Uterus (tissue), 4 donors: ENCODE data around the gene RETREG3. TPM values are rescaled to one million over a fixed set of nuclear protein-coding genes. Genes with fewer than 3 reads are reported as not detected.

Source experiments
- DNase-seq, 2 donors: peaks; one replicate each; pipeline ENCODE4 v3.0.0-alpha.2; 2019 to 2020
- H3K27ac ChIP-seq, 2 donors: fragments of 200-600 bp; sonication (generic); 1 replicate in 1 of 2; 2 replicates in 1 of 2; pipeline ENCODE4 v1.5.1; 2016 to 2018
- H3K27me3 ChIP-seq, 2 donors: fragments of 200-600 bp; sonication (generic); one replicate each; pipeline ENCODE4 v1.5.1; 2018 to 2019; ENCODE audit warnings: control low read depth in 1 of 2
- H3K36me3 ChIP-seq, 2 donors: fragments of 200-600 bp; sonication (generic); one replicate each; pipeline ENCODE4 v1.5.1; 2019; ENCODE audit warnings: control low read depth in 1 of 2
- H3K4me1 ChIP-seq, 2 donors: fragments of 200-600 bp; sonication (generic); one replicate each; pipeline ENCODE4 v1.5.1; 2018 to 2019; ENCODE audit warnings: control low read depth in 1 of 2
- H3K4me3 ChIP-seq, 2 donors: fragments of 200-600 bp; sonication (generic); 1 replicate in 1 of 2; 2 replicates in 1 of 2; pipeline ENCODE4 v1.5.1; 2018 to 2019; ENCODE audit warnings: mild to moderate bottlenecking in 1 of 2
- H3K9me3 ChIP-seq, 2 donors: fragments of 200-600 bp; sonication (generic); one replicate each; pipeline ENCODE4 v1.5.1; 2019; ENCODE audit warnings: control low read depth in 1 of 2
- POLR2A ChIP-seq, 2 donors: fragments of 450-650 bp; IDR thresholded peaks; one replicate each; pipeline ENCODE4 v1.6.1; 2016; ENCODE audit warnings: antibody characterized with exemption in 2 of 2, mild to moderate bottlenecking in 1 of 2, moderate library complexity in 1 of 2
- intact Hi-C: fragments of 100-400 bp; cut with DNase I; formaldehyde crosslinking; loops from one replicate; pipeline ENCODE4 v1.15.1; 2023; ENCODE audit warnings: low total_unique reads
- total RNA-seq, 4 donors: library from RNA; depleted of rRNA in 3 of 4; stranded (reverse); fragments of >200 nt in 3 of 4; gene quantifications; one replicate each; pipeline versions ENCODE4 v1.1.0 to v1.2.4, GENCODE V29; 2014 to 2023
- TF ChIP-seq, protein P1 (sequence below), 4 experiments: fragments of 200-600 bp in 2 of 4; fragments of 450-650 bp in 2 of 4; sonication (generic) in 2 of 4; IDR thresholded peaks; one replicate each; pipeline ENCODE4 v1.5.1; 2016 to 2019; ENCODE audit warnings: antibody characterized with exemption in 4 of 4, mild to moderate bottlenecking in 2 of 4, moderate library complexity in 1 of 4
- donor health status: DM: yes; HTN: yes; CAD: no.

RETREG3 gene
- total RNA-seq, 4 donors from 2014 or later = 12.6 to 72.7 (median 46.3) TPM

DNA sequence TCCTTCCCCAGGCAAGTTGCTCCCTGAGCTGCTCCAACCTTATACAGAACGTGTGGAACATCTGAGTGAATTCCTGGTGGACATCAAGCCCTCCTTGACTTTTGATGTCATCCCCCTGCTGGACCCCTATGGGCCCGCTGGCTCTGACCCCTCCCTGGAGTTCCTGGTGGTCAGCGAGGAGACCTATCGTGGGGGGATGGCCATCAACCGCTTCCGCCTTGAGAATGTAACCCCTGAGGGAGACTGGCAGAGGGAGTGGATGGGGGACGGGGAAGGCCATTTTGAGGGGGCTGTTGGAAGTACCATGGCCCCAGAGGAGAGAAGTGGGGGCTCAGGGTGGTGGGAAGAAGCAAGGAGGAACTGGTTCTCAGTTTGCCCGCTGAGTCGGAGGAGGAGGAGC is 45.2 kb downstream of the RETREG3 start:
- Histone ChIP-seq H3K4me3 (no peak overlapping the region), H3K27ac (no peak overlapping the region), H3K4me1 (peaks cover 11 to 18% of the 10 kb centered on the region in 2 donors), H3K36me3 (no peaks in the 10 kb centered on the region), H3K27me3 (no peaks in the 10 kb centered on the region), H3K9me3 (no peaks in the 10 kb centered on the region)
- TF ChIP-seq, protein P1, sequence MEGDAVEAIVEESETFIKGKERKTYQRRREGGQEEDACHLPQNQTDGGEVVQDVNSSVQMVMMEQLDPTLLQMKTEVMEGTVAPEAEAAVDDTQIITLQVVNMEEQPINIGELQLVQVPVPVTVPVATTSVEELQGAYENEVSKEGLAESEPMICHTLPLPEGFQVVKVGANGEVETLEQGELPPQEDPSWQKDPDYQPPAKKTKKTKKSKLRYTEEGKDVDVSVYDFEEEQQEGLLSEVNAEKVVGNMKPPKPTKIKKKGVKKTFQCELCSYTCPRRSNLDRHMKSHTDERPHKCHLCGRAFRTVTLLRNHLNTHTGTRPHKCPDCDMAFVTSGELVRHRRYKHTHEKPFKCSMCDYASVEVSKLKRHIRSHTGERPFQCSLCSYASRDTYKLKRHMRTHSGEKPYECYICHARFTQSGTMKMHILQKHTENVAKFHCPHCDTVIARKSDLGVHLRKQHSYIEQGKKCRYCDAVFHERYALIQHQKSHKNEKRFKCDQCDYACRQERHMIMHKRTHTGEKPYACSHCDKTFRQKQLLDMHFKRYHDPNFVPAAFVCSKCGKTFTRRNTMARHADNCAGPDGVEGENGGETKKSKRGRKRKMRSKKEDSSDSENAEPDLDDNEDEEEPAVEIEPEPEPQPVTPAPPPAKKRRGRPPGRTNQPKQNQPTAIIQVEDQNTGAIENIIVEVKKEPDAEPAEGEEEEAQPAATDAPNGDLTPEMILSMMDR (IDR thresholded peaks at IDR 0.05) = no peak
- no peak for TF ChIP-seq POLR2A (IDR thresholded peaks at IDR 0.05)
- intact Hi-C loops = no loop called here
- no peak for DNase-seq

DNA sequence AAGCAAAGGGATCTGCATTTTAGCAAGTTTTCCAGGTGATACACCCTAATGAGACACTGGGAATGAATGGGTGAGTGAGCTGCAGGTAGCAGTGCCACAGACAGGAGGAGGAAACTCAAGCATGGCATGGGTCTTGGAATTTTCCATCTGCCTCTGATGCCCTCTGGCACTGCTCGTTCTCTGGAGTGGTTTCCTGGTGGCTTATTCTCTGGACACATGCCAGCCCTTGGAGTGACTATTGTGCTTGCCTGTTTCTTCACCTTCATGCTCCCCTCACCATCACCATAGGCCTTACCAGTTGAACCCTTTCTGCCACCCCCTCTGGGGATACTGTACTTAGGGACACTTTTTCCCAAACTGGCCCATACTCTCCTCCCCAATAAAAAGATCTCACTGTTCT is 45.6 kb downstream of the RETREG3 start:
- Histone ChIP-seq H3K9me3 (no peaks in the 10 kb centered on the region), H3K4me1 (peaks cover 11 to 18% of the 10 kb centered on the region in 2 donors), H3K27ac (no peak overlapping the region), H3K36me3 (no peaks in the 10 kb centered on the region), H3K4me3 (peak overlapping the region in 1 of 2 donors; percentile 69), H3K27me3 (no peaks in the 10 kb centered on the region)
- intact Hi-C loops = no loop called here
- DNase-seq = no peak
- TF ChIP-seq, protein P1 (IDR thresholded peaks at IDR 0.05) = no peak
- TF ChIP-seq POLR2A (IDR thresholded peaks at IDR 0.05) = no peak

DNA sequence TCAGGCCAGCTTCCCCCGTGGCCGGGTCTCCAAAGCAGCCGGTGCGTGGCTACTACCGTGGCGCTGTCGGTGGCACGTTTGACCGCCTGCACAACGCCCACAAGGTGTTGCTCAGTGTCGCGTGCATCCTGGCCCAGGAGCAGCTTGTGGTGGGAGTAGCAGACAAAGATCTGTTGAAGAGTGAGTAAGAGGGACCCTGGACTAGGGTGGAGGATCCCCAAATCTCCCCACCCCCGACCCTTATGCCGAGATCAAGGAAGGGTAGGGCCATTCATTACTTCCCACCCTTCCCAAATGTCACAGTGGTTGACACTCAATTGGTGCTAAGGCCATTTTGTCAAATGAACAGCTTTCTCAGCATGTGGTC is 46.0 kb downstream of the RETREG3 start:
- no peaks in the 10 kb centered on the region for H3K27me3 ChIP-seq
- DNase-seq = no peak
- no peaks in the 10 kb centered on the region for H3K36me3 ChIP-seq
- H3K9me3 ChIP-seq = no peaks in the 10 kb centered on the region
- H3K4me3 ChIP-seq = peak overlapping the region; percentile 69 to 73
- intact Hi-C loops = no loop called here
- peaks cover 11 to 18% of the 10 kb centered on the region in 2 donors for H3K4me1 ChIP-seq
- TF ChIP-seq, protein P1 (IDR thresholded peaks at IDR 0.05) = no peak
- no peak for TF ChIP-seq POLR2A (IDR thresholded peaks at IDR 0.05)
- H3K27ac ChIP-seq = peak overlapping the region in 1 of 2 donors; percentile 85

GRCh38 chr17:42562388-42563142 is 46.6 kb downstream of the RETREG3 start:
- Histone ChIP-seq H3K4me3 (peak overlapping the region; percentile 69 to 73), H3K27me3 (no peaks in the 10 kb centered on the region), H3K27ac (peak overlapping the region; percentile 74 to 85), H3K36me3 (no peaks in the 10 kb centered on the region), H3K4me1 (peaks cover 11 to 18% of the 10 kb centered on the region in 2 donors), H3K9me3 (no peaks in the 10 kb centered on the region)
- intact Hi-C loops = no loop called here
- TF ChIP-seq POLR2A (IDR thresholded peaks at IDR 0.05) = no peak
- TF ChIP-seq, protein P1 (IDR thresholded peaks at IDR 0.05) = no peak
- DNase-seq = peak in 1 of 2 donors; percentile 39

DNA sequence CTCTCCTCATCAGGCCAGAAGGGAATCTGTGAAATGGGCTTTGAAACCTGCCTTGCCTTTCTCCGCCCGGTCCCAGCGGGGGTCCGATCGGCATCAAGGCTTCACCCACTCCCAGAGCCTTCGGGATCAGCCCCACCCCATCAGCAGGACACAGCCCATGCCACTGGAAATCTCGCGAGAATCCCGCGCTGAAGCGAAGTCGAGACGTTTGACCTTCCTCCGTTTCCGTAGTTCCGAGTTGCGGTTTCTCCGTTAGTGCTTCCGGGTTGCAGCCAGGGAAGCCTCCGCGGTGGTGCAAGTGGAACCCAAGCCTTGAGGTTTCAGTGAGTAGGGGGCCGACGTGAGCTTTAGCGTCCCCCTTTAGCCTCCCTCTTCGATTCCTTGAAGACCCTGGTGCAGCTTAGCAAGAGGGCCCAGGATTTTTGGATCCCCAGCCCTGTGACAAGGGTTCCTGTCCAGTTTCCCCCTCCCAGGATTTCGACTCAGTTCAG is 47.2 kb downstream of the RETREG3 start, which contains the start of gene COASY:
TSS of gene COASY (plus strand) at position 252 of the 491 bp plus-strand sequence. CDS start 475 bp downstream, outside the sequence.
- TF ChIP-seq, protein P1 (IDR thresholded peaks at IDR 0.05) = peak in 1 of 4 experiments; percentile 11
- peak in 1 of 2 donors; percentile 41 for TF ChIP-seq POLR2A (IDR thresholded peaks at IDR 0.05)
- Histone ChIP-seq H3K36me3 (no peaks in the 10 kb centered on the region), H3K4me1 (peaks cover 11 to 18% of the 10 kb centered on the region in 2 donors), H3K4me3 (peak within 1 kb of the TSS; percentile 69 to 73), H3K27ac (peak within 1 kb of the TSS; percentile 74 to 85), H3K27me3 (no peaks in the 10 kb centered on the region), H3K9me3 (no peaks in the 10 kb centered on the region)
- intact Hi-C loops = no loop called here
- peak; percentile 96 for DNase-seq
